ENCODE measurements around the gene WDR11. TPM values are rescaled to one million over a fixed set of nuclear protein-coding genes. Genes with fewer than 3 reads are reported as not detected.

The WDR11 gene
- total and polyA plus RNA-seq, 9 of the 15 experiments (the other 6 are each of a cell fraction or from before 2014, with no cell fraction given): 12.4 to 50.7 (median 23.6) TPM

GRCh38 chr10:120850911-120851865 lies at the start of gene WDR11 (continued):
- TF ChIP-seq POU5F1 (IDR thresholded peaks at IDR 0.05; ENCODE audit: borderline replicate concordance, low read depth, low read length, partially characterized antibody) (no peak), ZMIZ1 (IDR thresholded peaks at IDR 0.05; ENCODE audit: low read depth in 2 of 2, low read length in 2 of 2) (peak in 1 of 2 experiments; percentile 73; a peak in 2 of 4 replicates), MTA2 (IDR thresholded peaks at IDR 0.05; ENCODE audit: low read depth) (no peak), GABPB1 (CRISPR knock-in tag; IDR thresholded peaks at IDR 0.05) (peak; percentile 96), TAF7 (tag; IDR thresholded peaks at IDR 0.05) (peak; percentile 72), MAFG (tag; conservative IDR thresholded peaks at IDR 0.05) (no peak), ZNF398 (CRISPR knock-in tag; IDR thresholded peaks at IDR 0.05) (no peak), DMBX1 (CRISPR knock-in tag; IDR thresholded peaks at IDR 0.05; ENCODE audit: borderline replicate concordance) (0 out of 2 replicates have a peak, but pooled peaks have one; percentile 51), ZNF232 (CRISPR knock-in tag; IDR thresholded peaks at IDR 0.05) (no peak), FOSL1 (tag; conservative IDR thresholded peaks at IDR 0.05) (no peak; the same call in 1 of the 2 replicates), ZNF23 (CRISPR knock-in tag; IDR thresholded peaks at IDR 0.05) (no peak), NFIC (IDR thresholded peaks at IDR 0.05) (peak; percentile 33; the same call in 1 of the 2 replicates), ZNF507 (tag; conservative IDR thresholded peaks at IDR 0.05) (no peak), MNT (conservative IDR thresholded peaks at IDR 0.05) (peak; percentile 27 to 60; a peak in 2 of 4 replicates)
- TF ChIP-seq, protein P1, sequence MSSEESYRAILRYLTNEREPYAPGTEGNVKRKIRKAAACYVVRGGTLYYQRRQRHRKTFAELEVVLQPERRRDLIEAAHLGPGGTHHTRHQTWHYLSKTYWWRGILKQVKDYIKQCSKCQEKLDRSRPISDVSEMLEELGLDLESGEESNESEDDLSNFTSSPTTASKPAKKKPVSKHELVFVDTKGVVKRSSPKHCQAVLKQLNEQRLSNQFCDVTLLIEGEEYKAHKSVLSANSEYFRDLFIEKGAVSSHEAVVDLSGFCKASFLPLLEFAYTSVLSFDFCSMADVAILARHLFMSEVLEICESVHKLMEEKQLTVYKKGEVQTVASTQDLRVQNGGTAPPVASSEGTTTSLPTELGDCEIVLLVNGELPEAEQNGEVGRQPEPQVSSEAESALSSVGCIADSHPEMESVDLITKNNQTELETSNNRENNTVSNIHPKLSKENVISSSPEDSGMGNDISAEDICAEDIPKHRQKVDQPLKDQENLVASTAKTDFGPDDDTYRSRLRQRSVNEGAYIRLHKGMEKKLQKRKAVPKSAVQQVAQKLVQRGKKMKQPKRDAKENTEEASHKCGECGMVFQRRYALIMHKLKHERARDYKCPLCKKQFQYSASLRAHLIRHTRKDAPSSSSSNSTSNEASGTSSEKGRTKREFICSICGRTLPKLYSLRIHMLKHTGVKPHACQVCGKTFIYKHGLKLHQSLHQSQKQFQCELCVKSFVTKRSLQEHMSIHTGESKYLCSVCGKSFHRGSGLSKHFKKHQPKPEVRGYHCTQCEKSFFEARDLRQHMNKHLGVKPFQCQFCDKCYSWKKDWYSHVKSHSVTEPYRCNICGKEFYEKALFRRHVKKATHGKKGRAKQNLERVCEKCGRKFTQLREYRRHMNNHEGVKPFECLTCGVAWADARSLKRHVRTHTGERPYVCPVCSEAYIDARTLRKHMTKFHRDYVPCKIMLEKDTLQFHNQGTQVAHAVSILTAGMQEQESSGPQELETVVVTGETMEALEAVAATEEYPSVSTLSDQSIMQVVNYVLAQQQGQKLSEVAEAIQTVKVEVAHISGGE (CRISPR knock-in tag; IDR thresholded peaks at IDR 0.05): peak; percentile 95 to 100 (median 98)

All from K562 (cell line).